ENCODE measurements around the gene SNX24.

DNA sequence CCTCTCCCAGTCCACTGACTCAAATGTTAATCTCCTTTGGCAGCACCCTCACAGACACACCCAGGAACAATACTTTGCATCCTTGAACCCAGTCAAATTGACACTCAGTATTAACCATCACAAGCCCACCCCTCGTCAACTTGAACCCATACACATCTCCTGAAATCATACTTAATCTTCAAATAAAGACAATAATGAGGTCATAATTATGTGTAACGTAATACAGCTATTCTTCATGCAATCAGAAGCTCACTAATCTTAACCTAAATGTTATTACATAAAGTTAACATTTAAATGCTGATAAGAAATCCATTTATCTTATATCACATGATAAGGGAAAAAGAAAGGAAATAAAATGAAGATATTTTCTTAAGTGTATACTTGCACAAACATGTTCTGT is 125.9 kb downstream of the SNX24 start:
- TF ChIP-seq POLR2AphosphoS5 (IDR thresholded peaks at IDR 0.05) (no peak), POLR2A (IDR thresholded peaks at IDR 0.05) (no peak)
- TF ChIP-seq, protein P1, sequence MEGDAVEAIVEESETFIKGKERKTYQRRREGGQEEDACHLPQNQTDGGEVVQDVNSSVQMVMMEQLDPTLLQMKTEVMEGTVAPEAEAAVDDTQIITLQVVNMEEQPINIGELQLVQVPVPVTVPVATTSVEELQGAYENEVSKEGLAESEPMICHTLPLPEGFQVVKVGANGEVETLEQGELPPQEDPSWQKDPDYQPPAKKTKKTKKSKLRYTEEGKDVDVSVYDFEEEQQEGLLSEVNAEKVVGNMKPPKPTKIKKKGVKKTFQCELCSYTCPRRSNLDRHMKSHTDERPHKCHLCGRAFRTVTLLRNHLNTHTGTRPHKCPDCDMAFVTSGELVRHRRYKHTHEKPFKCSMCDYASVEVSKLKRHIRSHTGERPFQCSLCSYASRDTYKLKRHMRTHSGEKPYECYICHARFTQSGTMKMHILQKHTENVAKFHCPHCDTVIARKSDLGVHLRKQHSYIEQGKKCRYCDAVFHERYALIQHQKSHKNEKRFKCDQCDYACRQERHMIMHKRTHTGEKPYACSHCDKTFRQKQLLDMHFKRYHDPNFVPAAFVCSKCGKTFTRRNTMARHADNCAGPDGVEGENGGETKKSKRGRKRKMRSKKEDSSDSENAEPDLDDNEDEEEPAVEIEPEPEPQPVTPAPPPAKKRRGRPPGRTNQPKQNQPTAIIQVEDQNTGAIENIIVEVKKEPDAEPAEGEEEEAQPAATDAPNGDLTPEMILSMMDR (IDR thresholded peaks at IDR 0.05) = no peak
